ENCODE data around the gene FMO3. TPM values are rescaled to one million over a fixed set of nuclear protein-coding genes. Genes with fewer than 3 reads are reported as not detected.

Gene FMO3
- total RNA-seq, 2 experiments from 2014 or later, result not detected

- DNase-seq (ENCODE audit: low spot score), result no peak
- H3K4me3 ChIP-seq (ENCODE audit: low read depth, low read length, poor library complexity, severe bottlenecking), result no peak overlapping the region
- TF ChIP-seq EZH2phosphoT487 (IDR thresholded peaks at IDR 0.05; ENCODE audit: borderline replicate concordance, low read depth, low read length), result no peak
- TF ChIP-seq CTCF (conservative IDR thresholded peaks at IDR 0.05; ENCODE audit: low read length), result no peak
- H3K27ac ChIP-seq (ENCODE audit: low read depth, low read length, poor library complexity, severe bottlenecking), result no peak overlapping the region
- BruUV-seq (replicated peaks), result no TSS peak
- intact Hi-C loops (cut with micrococcal nuclease; ENCODE audit: unreplicated experiment), result no loop called here
- no peaks in the 10 kb centered on the region for H4K20me1 ChIP-seq (ENCODE audit: insufficient read depth, low read length)
- H3K9me3 ChIP-seq (ENCODE audit: low read length), result peaks cover 5% of the 10 kb centered on the region; the same call in 1 of the 2 replicates
- no peaks in the 10 kb centered on the region for H3K4me1 ChIP-seq (ENCODE audit: insufficient read depth, low read length, poor library complexity, severe bottlenecking)
- no peaks in the 10 kb centered on the region for H3K36me3 ChIP-seq (ENCODE audit: insufficient read depth, low read length)
- no peak overlapping the region for H2AFZ ChIP-seq (ENCODE audit: low read length)
- no peak overlapping the region for H3K4me2 ChIP-seq (ENCODE audit: low read length)
- H3K79me2 ChIP-seq (ENCODE audit: insufficient read depth, low read depth, low read length), result no peaks in the 10 kb centered on the region
- POLR2A ChIA-PET, result no interaction called here
- peaks cover 7% of the 10 kb centered on the region; the same call in 1 of the 2 replicates for H3K9me2 ChIP-seq (ENCODE audit: insufficient read depth, low read length)
- CTCF ChIA-PET (ENCODE audit: unreplicated experiment), result no interaction called here
Measured at GRCh38 chr1:171159148-171159547, 68.4 kb downstream of the FMO3 start.

- no peak overlapping the region for H3K27ac ChIP-seq (ENCODE audit: low read depth, low read length, poor library complexity, severe bottlenecking)
- no peak overlapping the region for H3K4me2 ChIP-seq (ENCODE audit: low read length)
- no peaks in the 10 kb centered on the region for H3K36me3 ChIP-seq (ENCODE audit: insufficient read depth, low read length)
- TF ChIP-seq EZH2phosphoT487 (IDR thresholded peaks at IDR 0.05; ENCODE audit: borderline replicate concordance, low read depth, low read length) (no peak), CTCF (conservative IDR thresholded peaks at IDR 0.05; ENCODE audit: low read length) (no peak)
- ChIA-PET CTCF (ENCODE audit: unreplicated experiment) (no interaction called here), POLR2A (no interaction called here)
- peaks cover 5% of the 10 kb centered on the region; the same call in 1 of the 2 replicates for H3K9me3 ChIP-seq (ENCODE audit: low read length)
- H3K4me3 ChIP-seq (ENCODE audit: low read depth, low read length, poor library complexity, severe bottlenecking), result no peak overlapping the region
- peaks cover 7% of the 10 kb centered on the region; the same call in 1 of the 2 replicates for H3K9me2 ChIP-seq (ENCODE audit: insufficient read depth, low read length)
- no peak for DNase-seq (ENCODE audit: low spot score)
- no peaks in the 10 kb centered on the region for H3K4me1 ChIP-seq (ENCODE audit: insufficient read depth, low read length, poor library complexity, severe bottlenecking)
- H2AFZ ChIP-seq (ENCODE audit: low read length), result no peak overlapping the region
- no TSS peak for BruUV-seq (replicated peaks)
- intact Hi-C loops (cut with micrococcal nuclease; ENCODE audit: unreplicated experiment), result no loop called here
- H3K79me2 ChIP-seq (ENCODE audit: insufficient read depth, low read depth, low read length), result no peaks in the 10 kb centered on the region
- no peaks in the 10 kb centered on the region for H4K20me1 ChIP-seq (ENCODE audit: insufficient read depth, low read length)
Measured at GRCh38 chr1:171160211-171160610, 69.5 kb downstream of the FMO3 start.

- Histone ChIP-seq H4K20me1 (ENCODE audit: insufficient read depth, low read length) (no peaks in the 10 kb centered on the region), H3K36me3 (ENCODE audit: insufficient read depth, low read length) (no peaks in the 10 kb centered on the region), H2AFZ (ENCODE audit: low read length) (no peak overlapping the region), H3K9me2 (ENCODE audit: insufficient read depth, low read length) (peaks cover 7% of the 10 kb centered on the region; the same call in 1 of the 2 replicates), H3K27ac (ENCODE audit: low read depth, low read length, poor library complexity, severe bottlenecking) (no peak overlapping the region), H3K79me2 (ENCODE audit: insufficient read depth, low read depth, low read length) (no peaks in the 10 kb centered on the region), H3K4me2 (ENCODE audit: low read length) (no peak overlapping the region), H3K4me1 (ENCODE audit: insufficient read depth, low read length, poor library complexity, severe bottlenecking) (no peaks in the 10 kb centered on the region), H3K9me3 (ENCODE audit: low read length) (peaks cover 5% of the 10 kb centered on the region; the same call in 1 of the 2 replicates), H3K4me3 (ENCODE audit: low read depth, low read length, poor library complexity, severe bottlenecking) (no peak overlapping the region)
- POLR2A ChIA-PET, result no interaction called here
- CTCF ChIA-PET (ENCODE audit: unreplicated experiment), result no interaction called here
- no peak for DNase-seq (ENCODE audit: low spot score)
- BruUV-seq (replicated peaks), result no TSS peak
- intact Hi-C loops (cut with micrococcal nuclease; ENCODE audit: unreplicated experiment), result no loop called here
- TF ChIP-seq EZH2phosphoT487 (IDR thresholded peaks at IDR 0.05; ENCODE audit: borderline replicate concordance, low read depth, low read length) (no peak), CTCF (conservative IDR thresholded peaks at IDR 0.05; ENCODE audit: low read length) (no peak)
Measured at GRCh38 chr1:171160639-171161354, 70.1 kb downstream of the FMO3 start.
